T-helper 22 cell (primary cell): ENCODE results near the gene MAFG.
A peak's percentile ranks its signal among the peaks of the same experiment; 100 is the strongest.

Experiments used
- DNase-seq: peaks from one replicate; pipeline ENCODE4 v3.0.0-alpha.2; 2020; ENCODE audit warnings: low read depth

Gene MAFG

DNA sequence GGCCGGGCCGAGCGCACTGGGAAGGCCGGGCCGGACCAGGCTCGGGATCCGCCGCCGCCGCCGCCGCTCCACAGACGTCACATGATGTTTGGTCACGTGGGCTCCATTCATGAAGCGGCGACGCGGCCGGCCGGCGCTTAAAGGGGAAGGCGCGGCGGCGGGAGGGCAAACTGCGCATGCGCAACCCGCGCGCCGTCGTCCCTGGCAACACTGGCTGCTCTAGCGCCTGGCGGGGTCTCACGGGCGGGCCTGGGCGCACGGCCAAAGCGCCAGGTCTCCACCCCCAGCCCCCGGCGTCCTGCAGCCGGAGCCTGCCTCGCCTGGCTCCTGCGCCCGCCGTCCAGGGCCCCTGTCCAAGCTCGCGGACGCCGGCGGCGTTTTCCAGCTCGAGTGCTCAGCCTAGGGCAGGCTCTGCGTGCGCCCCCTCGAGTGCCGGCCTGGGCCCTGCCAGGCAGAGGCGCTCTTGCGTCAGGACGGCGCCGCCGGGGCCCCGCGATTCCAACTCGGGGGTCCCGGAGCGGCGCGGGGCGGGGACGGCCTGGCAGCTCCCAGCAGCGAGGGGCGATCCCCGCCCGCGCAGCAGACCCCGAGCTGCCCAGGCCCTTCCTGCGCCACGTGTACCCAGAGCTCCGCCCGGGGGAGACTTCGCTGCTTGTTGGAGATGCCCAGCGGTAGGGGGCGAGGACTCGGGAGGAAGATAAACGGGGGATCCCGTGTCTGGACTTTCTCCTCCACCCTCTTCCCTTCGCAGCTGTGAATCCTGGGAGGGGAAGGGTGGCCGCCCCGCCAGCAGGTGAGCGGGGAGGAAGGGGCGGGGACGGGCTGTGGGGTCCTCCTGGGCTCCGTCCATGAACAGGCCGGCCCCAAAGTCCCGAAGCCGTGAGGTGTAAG is at the start of gene MAFG:
Gene MAFG, minus strand, starts transcription at position 83 of the 891 bp plus-strand sequence. CDS start 4,550 bp downstream, outside the sequence.
- DNase-seq: peak; percentile 80

DNA sequence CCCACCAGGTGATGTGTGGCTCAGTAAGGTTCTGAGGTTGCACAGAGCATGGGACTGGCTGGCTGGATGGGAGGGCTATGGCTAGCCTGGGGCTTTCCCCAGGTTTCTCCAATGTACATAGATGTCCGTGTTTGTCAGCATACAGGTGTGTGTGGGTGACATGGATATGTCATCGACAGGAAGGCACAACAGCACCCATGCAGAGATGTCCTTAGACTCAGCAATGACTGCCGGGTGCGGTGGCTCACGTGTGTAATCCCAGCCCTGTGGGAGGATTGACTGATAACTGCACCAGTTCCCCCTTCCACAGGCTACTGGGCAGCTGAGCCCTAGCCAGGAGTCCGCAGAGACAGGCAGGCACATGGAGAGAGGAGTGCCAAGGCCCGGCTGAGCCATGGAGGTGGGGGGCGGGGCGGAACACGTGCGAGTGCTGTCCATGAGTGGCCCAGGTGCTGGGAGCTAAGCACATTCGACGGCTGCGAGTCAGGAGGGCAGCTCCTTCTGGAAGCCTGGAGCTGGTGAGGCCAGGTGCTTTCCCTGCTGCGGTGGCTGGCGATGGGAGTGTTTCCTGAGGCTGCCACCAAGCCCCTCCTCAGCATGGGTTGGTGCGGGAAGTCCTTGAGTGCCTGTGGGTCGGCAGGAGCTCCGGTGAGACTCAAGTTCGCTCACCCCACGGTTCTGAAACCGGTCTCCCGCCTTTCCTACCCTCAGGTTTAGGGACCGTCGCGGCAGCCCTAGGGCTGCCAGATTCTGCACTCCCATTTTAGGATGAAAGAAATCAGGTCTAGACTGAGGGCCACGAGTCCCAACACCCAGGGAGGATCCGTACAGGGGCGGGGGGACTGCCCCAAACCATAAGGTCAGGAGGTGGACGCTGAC is 49.0 kb upstream of the MAFG start:
- DNase-seq: no peak

DNA sequence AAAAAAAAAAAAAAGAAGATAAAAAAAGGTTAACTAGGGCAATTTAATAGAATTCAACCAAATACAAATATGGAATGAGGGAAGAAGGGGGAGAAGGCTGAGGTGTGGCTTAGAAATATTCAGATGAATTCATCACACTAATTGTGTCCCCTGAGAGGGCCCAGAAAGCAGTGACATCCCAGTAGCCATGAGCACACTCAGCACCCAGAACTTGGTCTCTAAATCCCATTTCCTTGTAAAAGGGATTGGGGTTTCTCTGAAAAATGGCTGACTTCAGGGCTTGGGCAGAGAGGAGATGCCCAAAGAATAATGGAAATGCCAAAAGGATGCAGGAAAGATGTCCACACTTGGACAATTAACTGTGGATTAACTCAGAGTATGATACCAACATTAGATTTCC is 45.9 kb upstream of the MAFG start:
- no peak for DNase-seq

DNA sequence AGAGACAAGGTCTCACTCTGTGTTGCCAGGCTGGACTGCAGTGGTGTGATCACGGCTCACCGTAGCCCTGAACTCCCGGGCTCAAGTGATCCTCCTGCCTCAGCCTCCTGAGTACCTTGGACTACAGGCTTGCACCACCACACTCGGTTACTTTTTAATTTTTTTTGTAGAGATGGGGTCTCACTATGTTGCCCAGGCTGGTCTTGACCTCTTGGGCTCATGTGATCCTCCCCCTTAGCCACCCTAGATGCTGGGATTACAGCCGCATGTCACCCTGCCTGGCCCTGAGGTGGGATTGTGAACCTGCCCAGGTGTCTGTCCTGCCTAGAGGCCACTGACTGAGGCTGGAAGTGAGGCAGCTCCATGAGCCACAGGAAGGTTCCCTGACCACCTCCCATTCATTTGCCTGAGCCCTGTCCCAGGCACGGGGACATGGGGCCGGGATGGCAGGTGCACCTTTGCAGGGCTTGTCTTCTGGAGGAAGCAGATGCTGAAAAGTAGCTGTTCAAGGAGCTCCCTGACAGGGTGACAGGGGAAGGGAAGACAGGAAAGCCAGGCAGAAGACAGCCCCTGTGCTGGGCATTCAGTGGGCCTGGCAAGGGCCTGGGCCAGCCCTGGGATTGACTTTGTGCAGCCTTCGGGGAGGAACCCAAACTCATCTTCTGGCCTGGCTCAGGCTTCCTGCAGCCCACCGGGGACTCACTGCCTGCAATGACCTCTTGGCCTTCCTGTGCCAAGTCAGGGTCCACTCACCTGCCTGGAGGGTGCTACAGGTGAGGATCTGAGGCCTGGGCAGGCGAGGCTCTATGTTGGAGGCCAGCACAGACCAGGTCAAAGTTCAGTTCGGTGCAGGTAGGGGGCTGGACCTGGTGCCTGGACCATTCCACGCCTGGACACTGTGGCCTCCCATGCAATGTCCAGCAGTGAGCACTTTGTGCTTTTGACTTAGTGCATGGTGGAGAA is 41.6 kb upstream of the MAFG start:
- no peak for DNase-seq

DNA sequence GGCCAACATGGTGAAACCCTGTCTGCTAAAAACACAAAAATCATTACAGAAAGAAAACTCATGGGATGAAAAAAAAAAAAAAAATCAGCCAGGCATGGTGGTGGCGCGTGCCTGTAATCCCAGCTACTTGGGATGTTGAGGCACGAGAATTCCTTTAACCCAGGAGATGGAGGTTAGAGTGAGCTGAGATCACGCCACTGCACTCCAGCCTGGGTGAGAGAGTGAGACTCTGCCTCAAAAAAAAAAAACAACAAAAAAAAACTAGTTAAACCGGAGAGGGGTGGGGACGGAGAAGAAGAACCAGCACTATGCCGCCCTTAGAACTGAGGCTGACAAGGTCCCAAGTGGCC is 40.8 kb upstream of the MAFG start:
- DNase-seq: no peak

DNA sequence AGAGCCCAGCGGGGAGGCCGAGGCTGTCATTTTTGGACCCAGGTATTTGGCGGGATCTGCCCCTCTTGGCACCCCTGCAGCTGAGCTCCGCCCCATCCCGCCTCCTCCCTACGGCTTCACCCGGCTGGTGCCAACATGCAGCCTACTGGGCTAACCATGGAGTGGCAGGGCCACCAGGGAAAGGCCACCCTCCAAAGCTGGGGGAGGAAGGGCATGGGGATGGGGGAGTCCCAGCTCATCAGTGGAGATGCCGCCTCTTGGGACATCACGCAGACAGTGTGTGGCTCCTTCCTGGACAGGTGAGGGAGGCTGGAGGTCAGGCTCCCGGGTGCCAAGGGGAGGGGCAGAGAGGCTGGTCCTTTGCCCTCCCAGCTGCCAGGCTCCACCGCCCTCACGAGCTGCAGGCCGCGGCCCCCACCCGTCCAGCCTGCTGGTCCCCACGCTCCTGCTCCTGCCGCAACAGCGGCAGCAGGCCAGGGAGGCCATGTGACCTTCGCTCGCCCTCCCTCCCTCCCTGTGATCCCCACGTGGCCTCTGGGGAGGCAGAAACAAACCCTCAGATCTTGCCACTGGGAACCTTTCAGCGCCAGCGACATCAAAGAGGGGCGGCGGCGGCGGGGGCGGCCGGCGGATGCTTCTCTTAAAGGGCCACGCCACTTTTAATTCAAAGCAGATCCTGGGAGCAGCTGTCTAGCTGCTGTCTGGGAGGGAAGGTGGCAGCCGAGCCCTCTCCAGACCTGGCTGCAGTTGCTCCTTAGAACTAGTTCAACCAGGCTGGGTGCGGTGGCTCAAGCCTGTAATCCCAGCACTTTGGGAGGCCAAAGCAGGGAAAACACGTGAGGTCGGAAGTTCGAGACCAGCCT is 40.2 kb upstream of the MAFG start:
- peak; percentile 79 for DNase-seq

DNA sequence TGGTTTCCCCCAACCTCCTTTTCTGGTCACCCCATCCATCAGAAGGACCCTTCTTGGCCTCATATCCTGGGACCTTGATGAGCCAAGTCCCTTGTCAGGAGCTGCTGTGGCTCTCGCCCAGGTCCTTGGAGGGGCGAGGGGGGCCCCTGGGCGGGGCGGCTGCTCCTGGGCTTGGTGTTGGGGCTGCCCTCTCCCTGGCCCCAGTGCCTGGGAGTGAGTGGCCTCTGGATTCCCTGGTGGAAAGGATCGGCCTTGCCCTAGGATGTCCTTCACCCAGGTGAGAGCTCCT is 39.7 kb upstream of the MAFG start:
- no peak for DNase-seq

DNA sequence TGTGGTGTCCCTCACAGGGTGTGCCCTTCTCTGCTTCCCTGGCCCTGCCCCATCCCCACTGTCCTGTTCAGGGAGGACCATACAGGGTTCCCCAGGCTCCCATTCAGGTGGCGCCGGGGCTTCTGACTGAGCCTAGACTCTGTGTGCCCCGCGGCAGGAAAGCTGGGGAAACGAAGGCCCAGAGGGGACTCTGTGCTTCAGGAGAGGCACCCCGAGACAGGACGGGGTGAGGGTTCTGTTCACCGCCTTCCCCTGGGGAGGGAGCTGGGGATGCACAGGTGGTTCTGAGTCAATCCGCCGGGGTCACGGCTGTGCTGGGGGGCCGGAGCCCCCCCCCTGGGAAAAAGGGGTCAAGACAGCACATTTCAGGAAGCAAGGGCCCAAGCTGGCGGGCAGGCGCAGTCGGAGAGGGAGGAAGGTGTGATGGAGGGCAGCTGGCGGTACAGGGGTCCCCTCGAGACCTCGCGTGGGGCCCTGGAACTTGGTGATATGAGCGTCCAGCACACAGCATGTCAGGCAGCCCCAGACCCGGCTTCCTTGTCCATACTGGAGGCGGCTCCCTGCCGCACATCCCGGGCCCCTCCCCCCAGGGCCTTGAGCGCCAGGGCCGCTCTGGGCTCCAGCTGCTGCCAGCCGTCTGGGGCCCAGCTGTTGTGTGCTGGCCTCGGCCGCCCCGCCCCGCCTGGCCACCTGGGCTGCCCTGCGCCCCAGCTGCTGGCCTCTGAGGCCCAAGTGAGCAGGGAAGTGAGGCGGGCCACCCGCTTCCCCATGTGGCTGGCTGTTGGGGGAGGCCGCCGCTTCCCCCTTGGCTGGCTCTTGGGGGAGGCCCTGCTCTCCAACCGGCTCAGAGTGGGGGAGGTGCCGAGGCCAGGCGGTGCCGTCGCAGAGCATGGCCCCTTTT is 39.1 kb upstream of the MAFG start:
- no peak for DNase-seq

DNA sequence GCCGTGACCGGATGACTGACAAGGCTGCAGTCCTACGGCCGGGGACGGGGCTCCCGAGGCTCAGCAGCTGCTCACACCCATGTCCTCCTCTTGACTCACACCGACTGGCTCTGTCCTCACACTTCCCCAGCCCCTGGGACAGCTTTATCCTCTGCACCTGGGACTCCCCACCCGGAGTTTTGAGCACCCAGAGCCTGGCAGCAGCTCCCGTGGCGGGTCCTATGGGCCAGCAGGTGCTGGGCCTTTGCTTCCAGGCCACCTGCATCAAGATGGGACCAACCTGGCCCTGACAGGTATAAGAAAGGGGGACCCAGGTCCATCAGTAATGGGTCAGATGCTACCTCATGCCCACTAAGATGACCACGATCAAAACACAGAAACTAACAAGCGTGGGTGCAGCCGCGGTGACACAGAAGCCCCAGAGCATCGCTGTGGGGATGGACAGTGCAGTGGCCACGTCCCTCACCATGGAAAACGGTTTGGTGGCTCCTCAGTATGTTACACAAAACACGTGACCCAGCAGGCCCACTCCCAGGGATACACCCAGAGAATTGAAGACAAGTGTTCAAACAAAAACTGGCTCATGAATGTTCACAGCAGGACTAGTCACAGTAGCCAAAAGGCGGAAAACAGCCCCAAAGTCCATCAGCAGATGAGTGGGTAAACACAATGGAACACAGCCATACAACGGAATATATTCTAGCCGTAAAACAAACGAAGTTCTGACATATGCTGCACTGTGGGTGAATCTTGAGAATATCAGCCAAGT is 36.7 kb upstream of the MAFG start:
- no peak for DNase-seq

DNA sequence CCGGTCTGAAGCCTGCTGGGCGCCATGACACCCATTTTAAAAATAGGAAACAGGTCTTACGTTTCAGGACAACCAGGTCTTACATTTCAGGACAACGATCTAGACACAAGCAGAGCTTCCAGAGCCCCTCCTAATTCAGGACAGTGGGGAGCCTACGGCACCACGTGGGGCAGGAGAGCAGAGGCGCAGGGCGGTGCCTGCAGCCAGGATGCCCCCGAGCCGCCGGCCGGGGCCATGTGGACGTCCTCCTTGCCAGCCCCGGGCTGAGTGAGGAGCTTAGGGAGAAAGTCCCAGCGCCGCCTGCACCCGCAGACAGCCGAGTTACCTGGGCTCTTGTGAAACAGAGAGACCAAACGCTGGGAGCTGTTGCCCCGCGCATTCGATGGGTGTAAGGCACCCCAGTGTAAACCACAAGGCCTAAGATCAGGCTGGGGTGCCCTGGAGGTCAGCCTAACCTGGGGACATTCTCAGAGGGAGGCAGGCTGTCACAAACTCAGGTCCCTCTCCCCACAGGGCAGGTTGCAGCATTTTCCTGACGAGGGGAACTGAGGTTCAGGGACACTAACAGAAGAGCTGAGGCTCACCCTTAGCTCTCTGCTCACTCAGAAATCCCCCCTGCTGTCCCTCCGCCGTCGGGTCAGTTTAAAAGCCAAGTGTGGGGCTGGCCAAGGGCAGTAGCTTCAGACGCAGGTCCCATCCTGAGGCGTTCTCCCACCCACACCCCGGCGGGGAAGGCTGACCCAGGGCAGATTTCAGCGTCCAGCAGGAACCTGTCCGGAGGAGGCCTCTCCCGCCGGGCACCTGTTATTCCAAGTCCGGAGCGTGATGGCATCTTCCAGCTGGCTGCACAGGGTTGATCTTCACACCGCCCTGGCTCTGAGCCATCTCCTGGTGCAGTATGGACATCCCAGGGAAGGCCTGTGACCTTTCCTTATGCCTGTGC is 35.2 kb upstream of the MAFG start:
- no peak for DNase-seq

DNA sequence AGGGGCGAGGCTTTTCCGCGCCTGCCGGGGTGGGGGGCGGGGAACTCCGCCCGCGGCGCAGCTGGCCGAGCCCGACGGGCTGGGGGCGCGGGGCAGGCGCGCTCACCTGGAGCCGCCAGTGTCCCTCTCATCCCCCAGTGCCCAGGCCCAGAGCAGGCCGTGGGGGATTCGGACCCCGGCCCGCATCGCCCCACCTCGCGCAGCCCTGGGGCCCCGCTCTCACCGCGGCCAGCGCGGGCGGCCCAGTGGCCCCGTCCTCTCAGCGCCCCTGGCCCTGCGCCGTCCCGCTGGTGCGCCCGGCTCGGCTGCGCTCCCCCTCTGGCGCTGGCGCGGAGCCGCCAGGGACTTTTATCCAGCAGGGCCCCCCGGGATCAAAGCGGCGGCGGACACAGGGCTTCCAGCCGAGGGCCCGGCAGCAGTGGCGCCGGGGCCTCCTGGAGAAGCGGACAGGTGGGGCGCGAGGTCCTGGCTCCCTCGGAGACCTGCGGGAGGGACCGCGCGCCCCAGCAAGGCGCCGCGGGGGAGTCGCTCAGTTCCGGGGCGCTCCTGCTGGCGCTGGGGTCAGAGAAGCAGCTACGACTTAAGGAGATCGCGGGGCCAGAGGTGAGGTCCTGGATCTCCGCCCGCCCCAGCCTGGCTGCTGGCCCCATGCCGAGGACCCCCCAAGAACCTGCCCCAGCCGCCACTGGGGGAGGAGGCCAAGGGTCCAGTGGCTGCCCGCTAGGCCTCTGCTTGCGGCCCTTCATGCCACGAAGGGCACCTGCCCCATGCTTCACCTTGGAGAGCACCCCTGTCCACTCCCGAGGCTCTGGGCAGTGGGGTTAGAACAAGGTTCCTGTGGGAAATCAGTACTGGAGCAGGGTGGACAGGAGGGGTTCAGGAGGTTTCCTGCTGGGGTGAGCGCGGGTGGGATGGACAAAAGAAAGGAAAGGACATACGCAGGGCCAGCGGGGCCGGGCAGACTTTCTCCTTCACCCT is 34.3 kb upstream of the MAFG start:
- DNase-seq: no peak

DNA sequence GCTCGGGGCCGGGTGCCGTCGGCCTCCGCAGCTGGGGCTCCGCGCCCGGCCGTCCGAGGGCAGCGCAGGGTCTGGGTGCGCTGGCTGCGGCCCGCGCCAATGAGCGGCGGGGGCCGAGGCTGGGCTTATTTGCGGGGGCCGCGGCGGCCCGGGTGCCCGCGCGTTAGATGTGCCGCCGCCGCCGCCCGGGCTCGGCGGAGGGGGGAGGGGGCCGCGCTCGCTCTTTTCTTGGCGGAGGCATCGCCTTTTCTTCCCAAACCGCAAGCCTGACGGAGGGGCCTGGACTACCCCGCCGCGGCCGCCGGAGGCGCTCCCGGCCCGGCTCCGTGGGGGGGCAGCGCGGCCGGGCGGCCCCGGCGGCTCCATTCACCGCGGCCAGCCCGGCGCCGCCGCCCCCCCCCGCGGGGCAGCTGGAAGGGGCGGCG is 33.6 kb upstream of the MAFG start, which contains the start of gene NOTUM:
Gene NOTUM, minus strand, starts transcription at position 101 of the 425 bp plus-strand sequence. CDS start 278 bp downstream, outside the sequence.
- DNase-seq: no peak

DNA sequence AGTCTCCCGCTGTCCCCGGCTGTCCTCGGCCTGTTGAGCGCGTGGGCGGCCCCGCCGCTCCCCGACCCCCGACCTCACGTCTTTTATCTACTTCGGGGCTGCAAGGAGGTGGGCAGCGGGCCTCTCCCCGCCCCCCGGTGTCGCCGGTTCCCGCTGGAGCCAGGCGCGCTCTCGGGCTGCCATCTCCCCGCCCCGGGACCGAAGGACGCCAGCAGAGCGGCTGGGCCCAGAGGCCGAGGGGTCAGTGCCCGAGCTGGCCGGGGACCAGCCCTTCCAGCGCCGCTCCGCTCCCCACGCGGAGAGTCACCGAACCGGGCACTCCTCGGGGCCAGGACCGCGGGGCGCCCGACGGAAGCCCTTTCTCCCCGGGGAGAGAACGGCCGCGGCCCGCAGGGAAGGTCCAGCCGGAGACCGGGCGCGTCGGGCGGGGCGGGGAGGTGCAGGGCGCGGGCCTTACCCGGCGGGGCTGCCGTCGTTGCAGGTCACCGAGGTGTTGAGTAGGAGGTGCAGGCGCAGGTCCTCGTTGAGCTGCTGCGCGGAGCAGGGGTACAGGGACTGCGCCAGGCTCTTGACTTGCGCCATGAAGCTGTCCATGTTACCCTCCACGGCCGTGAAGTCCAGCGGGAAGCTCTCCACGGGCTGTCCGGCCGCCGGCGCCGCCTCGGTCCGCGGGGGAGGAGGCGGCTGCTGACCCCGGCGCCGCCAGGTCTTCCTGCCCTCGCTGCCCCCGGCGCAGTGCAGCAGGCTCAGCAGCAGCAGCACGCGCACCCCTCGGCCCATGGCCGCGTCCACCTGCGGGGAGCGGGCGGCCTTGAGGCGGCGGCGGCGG is 32.8 kb upstream of the MAFG start:
- no peak for DNase-seq

DNA sequence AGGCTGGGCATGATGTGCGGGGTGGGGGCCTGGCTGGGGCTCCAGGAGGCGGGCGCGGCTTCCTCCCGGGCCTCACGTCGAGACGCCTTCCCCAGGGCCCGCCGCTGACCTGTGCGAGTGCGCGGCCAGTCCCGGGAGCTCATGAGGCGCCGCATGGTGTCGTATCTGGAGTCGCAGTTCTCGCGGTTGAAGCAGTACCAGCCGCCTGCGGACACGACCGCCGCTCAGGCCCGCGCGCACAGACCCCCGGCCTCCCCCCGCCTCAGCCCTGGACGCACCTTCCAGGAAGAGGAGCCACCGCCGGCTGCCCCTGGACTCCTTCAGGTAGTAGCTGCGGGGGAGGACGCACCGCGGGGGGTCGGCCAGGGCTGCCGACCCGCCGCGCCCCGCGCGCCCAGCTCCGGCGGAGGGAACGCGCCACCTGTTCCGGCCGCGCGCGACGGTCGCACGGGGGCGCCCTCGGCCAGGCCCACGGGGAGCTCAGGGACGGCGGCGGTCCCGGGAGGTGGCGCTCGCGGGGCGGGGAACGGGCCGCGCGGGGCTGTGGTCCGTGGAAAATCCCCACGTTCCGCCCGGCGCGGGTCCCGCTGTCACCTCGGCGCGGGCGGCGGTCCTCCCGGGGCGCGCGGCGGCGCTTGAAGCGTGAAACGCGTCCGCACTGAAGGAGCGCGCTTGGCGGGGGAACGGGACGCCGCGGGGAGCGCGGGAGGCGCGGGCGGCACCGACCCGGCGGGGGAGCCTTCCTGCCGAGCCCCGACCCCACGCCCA is 32.0 kb upstream of the MAFG start:
- peak; percentile 70 for DNase-seq
